COLO668 (cell line): Measurements from ENCODE around the gene MIPOL1.
"Not testable (repeated sequence)": the region's sequence is repeated elsewhere in the genome, so short reads cannot be mapped to it uniquely, and the experiment has no call there.

Source experiments
- DNase-seq: peaks from one replicate; lab custom pipeline; 2025; ENCODE audit not compliant: unreplicated experiment; lab: John Stamatoyannopoulos, UW

Gene MIPOL1

GRCh38 chr14:37515771-37516170 is 318.0 kb downstream of the MIPOL1 start:
- no peak for DNase-seq

- no peak for DNase-seq
Measured at GRCh38 chr14:37526994-37527393, 329.3 kb downstream of the MIPOL1 start.

GRCh38 chr14:37539992-37540391 is 342.3 kb downstream of the MIPOL1 start:
- no peak for DNase-seq

- DNase-seq = peak; percentile 56
Measured at GRCh38 chr14:37544407-37544806, 346.7 kb downstream of the MIPOL1 start.

- no peak for DNase-seq
Measured at GRCh38 chr14:37545174-37545573, 347.4 kb downstream of the MIPOL1 start.

GRCh38 chr14:37546621-37547447 is 349.1 kb downstream of the MIPOL1 start:
- peak; percentile 32 for DNase-seq

GRCh38 chr14:37550511-37550910 is 352.8 kb downstream of the MIPOL1 start:
- no peak for DNase-seq

GRCh38 chr14:37551119-37551518 is 353.4 kb downstream of the MIPOL1 start:
- no peak for DNase-seq

GRCh38 chr14:37553935-37554550 is 356.3 kb downstream of the MIPOL1 start:
- no peak for DNase-seq

GRCh38 chr14:37555596-37555995 is 357.9 kb downstream of the MIPOL1 start:
- DNase-seq = not testable (repeated sequence)

- no peak for DNase-seq
Measured at GRCh38 chr14:37558740-37559139, 361.0 kb downstream of the MIPOL1 start.

GRCh38 chr14:37559386-37559785 is 361.6 kb downstream of the MIPOL1 start:
- DNase-seq = no peak

GRCh38 chr14:37563189-37563588 is 365.5 kb downstream of the MIPOL1 start:
- DNase-seq = no peak

GRCh38 chr14:37565550-37565949 is 367.8 kb downstream of the MIPOL1 start:
- no peak for DNase-seq

- no peak for DNase-seq
Measured at GRCh38 chr14:37566811-37567371, 369.2 kb downstream of the MIPOL1 start.

GRCh38 chr14:37569729-37570128 is 372.0 kb downstream of the MIPOL1 start:
- DNase-seq = no peak

- no peak for DNase-seq
Measured at GRCh38 chr14:37571391-37571790, 373.7 kb downstream of the MIPOL1 start.

- no peak for DNase-seq
Measured at GRCh38 chr14:37573356-37573755, 375.6 kb downstream of the MIPOL1 start.

- no peak for DNase-seq
Measured at GRCh38 chr14:37579274-37579673, 381.5 kb downstream of the MIPOL1 start.

GRCh38 chr14:37580146-37580545 is 382.4 kb downstream of the MIPOL1 start:
- DNase-seq = no peak

GRCh38 chr14:37583358-37584210 is 385.8 kb downstream of the MIPOL1 start:
- peak; percentile 95 for DNase-seq
